Stomach (tissue), 4 donors: ENCODE results near the gene ARL2.

Source experiments
- CTCF ChIP-seq, 7 experiments: fragments of 450-650 bp in 4 of 7; fragments of 200-600 bp in 3 of 7; sonication (generic) in 3 of 7; IDR thresholded peaks; one replicate each; pipeline ENCODE4 v1.5.1; 2016 to 2019; ENCODE audit warnings: antibody characterized with exemption in 7 of 7, control low read depth in 2 of 7, mild to moderate bottlenecking in 1 of 7
- EP300 ChIP-seq: sonication (generic); formaldehyde crosslinking; IDR thresholded peaks from one replicate; pipeline ENCODE4 v1.6.1; 2017; ENCODE audit warnings: antibody characterized with exemption
- POLR2A ChIP-seq, 4 donors: fragments of 450-650 bp; IDR thresholded peaks; one replicate each; pipeline ENCODE4 v1.6.1; 2016; ENCODE audit warnings: antibody characterized with exemption in 4 of 4, control low read depth in 2 of 4, mild to moderate bottlenecking in 1 of 4, moderate library complexity in 1 of 4
- POLR2AphosphoS5 ChIP-seq, 3 donors: sonication (generic); formaldehyde crosslinking; IDR thresholded peaks; one replicate each; pipeline ENCODE4 v1.6.1; 2016; ENCODE audit warnings: antibody characterized with exemption in 3 of 3

- TF ChIP-seq CTCF (IDR thresholded peaks at IDR 0.05) (no peak), POLR2AphosphoS5 (IDR thresholded peaks at IDR 0.05) (no peak), POLR2A (IDR thresholded peaks at IDR 0.05) (no peak), EP300 (no peak)
Observed at GRCh38 chr11:65053827-65054508, 40.0 kb downstream of the ARL2 start.
